Body of pancreas (tissue), 4 donors: ENCODE data around the gene CLIP4. TPM values are rescaled to one million over a fixed set of nuclear protein-coding genes. Genes with fewer than 3 reads are reported as not detected.

Source experiments
- ATAC-seq: fragments of 150-250 bp; one replicate; pipeline ENCODE4 v1.9.1; 2016
- DNase-seq, 4 donors: peaks; one replicate each; pipeline ENCODE4 v3.0.0-alpha.2; 2019
- H3K27ac ChIP-seq, 4 donors: fragments of 200-600 bp; sonication (generic); 1 replicate in 3 of 4; 2 replicates in 1 of 4; pipeline versions ENCODE4 v1.5.1 to v1.6.1; 2016 to 2019; ENCODE audit warnings: mild to moderate bottlenecking in 1 of 4, mixed read lengths in 1 of 4, moderate library complexity in 1 of 4
- H3K27me3 ChIP-seq, 2 donors: fragments of 200-600 bp; sonication (generic); one replicate each; pipeline ENCODE4 v1.6.0; 2016; ENCODE audit warnings: mild to moderate bottlenecking in 1 of 2
- H3K36me3 ChIP-seq, 2 donors: fragments of 200-600 bp; sonication (generic); replicated peaks in 1 of 2; 2 replicates each; pipeline ENCODE4 v1.5.1; 2016; ENCODE audit warnings: low read depth in 2 of 2; ENCODE audit not compliant: insufficient read depth in 1 of 2
- H3K4me1 ChIP-seq: fragments of 200-600 bp; sonication (generic); one replicate; pipeline ENCODE4 v1.6.0; 2016
- H3K4me3 ChIP-seq, 2 donors: fragments of 200-600 bp; sonication (generic); 1 replicate in 1 of 2; 2 replicates in 1 of 2; pipeline ENCODE4 v1.5.1; 2016 to 2019
- H3K9me3 ChIP-seq, 3 donors: fragments of 200-600 bp; sonication (generic); 1 replicate in 2 of 3; 2 replicates in 1 of 3; pipeline ENCODE4 v1.5.1; 2016
- CTCF ChIP-seq, 7 experiments: fragments of 450-650 bp in 4 of 7; fragments of 200-600 bp in 3 of 7; sonication (generic) in 3 of 7; IDR thresholded peaks; one replicate each; pipeline ENCODE4 v1.5.1; 2016 to 2019; ENCODE audit warnings: antibody characterized with exemption in 7 of 7
- POLR2A ChIP-seq, 3 donors: fragments of 450-650 bp; IDR thresholded peaks; one replicate each; pipeline ENCODE4 v1.6.1; 2016; ENCODE audit warnings: antibody characterized with exemption in 3 of 3, mild to moderate bottlenecking in 2 of 3
- WGBS, 2 donors: methylation state at CpG; one replicate each; pipeline ENCODE4 v1.1.5; 2017; 5-methylcytosine and 5-hydroxymethylcytosine counted together
- intact Hi-C: fragments of 100-400 bp; cut with DNase I; formaldehyde crosslinking; loops from one replicate; pipeline ENCODE4 v1.15.1; 2023
- total RNA-seq, 2 donors: library from RNA; depleted of rRNA; stranded (reverse); fragments of >200 nt; gene quantifications; one replicate each; pipeline ENCODE4 v1.1.0, GENCODE V29; 2016

CLIP4 gene
- 10 to 100 TPM; 17.5 to 19.7 TPM for total RNA-seq

- H3K27me3 ChIP-seq, result no peaks in the 10 kb centered on the region
- no peaks in the 10 kb centered on the region for H3K36me3 ChIP-seq
- TF ChIP-seq POLR2A (IDR thresholded peaks at IDR 0.05), result peak; percentile 22 to 37 (median 32)
- no peak for TF ChIP-seq CTCF (IDR thresholded peaks at IDR 0.05)
- peaks cover 32% of the 10 kb centered on the region for H3K4me1 ChIP-seq
- 8 to 17% methylated on average over 11 to 34 of the region's 76 CpGs for WGBS, 2 donors
- DNase-seq (peak; percentile 36 to 61 (median 50)), ATAC-seq (peak; percentile 76)
- intact Hi-C loops, result no loop called here
- no peaks in the 10 kb centered on the region for H3K9me3 ChIP-seq
- H3K4me3 ChIP-seq, result peak within 1 kb of the TSS; percentile 50 to 63
- H3K27ac ChIP-seq, result peak within 1 kb of the TSS; percentile 70 to 80 (median 75)
Observed at GRCh38 chr2:29114946-29115609, at the start of gene CLIP4. Gene CLIP4 (plus strand): TSS chr2:29115415. CDS start chr2:29121389, 5,974 bp downstream.

GRCh38 chr2:29066271-29066860 lies 48.8 kb upstream of the CLIP4 start:
- no peak for TF ChIP-seq POLR2A (IDR thresholded peaks at IDR 0.05)
- no peak for TF ChIP-seq CTCF (IDR thresholded peaks at IDR 0.05)
- Histone ChIP-seq H3K9me3 (no peaks in the 10 kb centered on the region), H3K4me3 (no peak overlapping the region), H3K4me1 (peaks cover 26% of the 10 kb centered on the region), H3K27me3 (no peaks in the 10 kb centered on the region), H3K27ac (peak overlapping the region in 1 of 4 donors; percentile 35), H3K36me3 (no peaks in the 10 kb centered on the region)
- WGBS, 2 donors, result 67 to 79% methylated on average over 6 to 8 of the region's 8 CpGs
- no peak for ATAC-seq
- intact Hi-C loops, result no loop called here
- DNase-seq, result peak in 3 of 4 donors; percentile 33 to 50 (median 41)

- no peak overlapping the region for H3K4me3 ChIP-seq
- H3K4me1 ChIP-seq, result peaks cover 26% of the 10 kb centered on the region
- H3K27me3 ChIP-seq, result no peaks in the 10 kb centered on the region
- H3K27ac ChIP-seq, result peak overlapping the region; percentile 11 to 39 (median 34)
- ATAC-seq (peak; percentile 80), DNase-seq (peak; percentile 73 to 91 (median 86))
- no peak for TF ChIP-seq CTCF (IDR thresholded peaks at IDR 0.05)
- TF ChIP-seq POLR2A (IDR thresholded peaks at IDR 0.05), result no peak
- WGBS, 2 donors, result 19 to 39% methylated on average over 4 to 7 of the region's 7 CpGs
- no peaks in the 10 kb centered on the region for H3K36me3 ChIP-seq
- H3K9me3 ChIP-seq, result no peaks in the 10 kb centered on the region
- intact Hi-C loops, result no loop called here
Observed at GRCh38 chr2:29066997-29067605, 48.1 kb upstream of the CLIP4 start.

- ATAC-seq, result no peak
- no peaks in the 10 kb centered on the region for H3K27me3 ChIP-seq
- no peak overlapping the region for H3K4me3 ChIP-seq
- no peaks in the 10 kb centered on the region for H3K36me3 ChIP-seq
- TF ChIP-seq CTCF (IDR thresholded peaks at IDR 0.05), result no peak
- no peak for TF ChIP-seq POLR2A (IDR thresholded peaks at IDR 0.05)
- H3K9me3 ChIP-seq, result no peaks in the 10 kb centered on the region
- no peak overlapping the region for H3K27ac ChIP-seq
- DNase-seq, result no peak
- peaks cover 16% of the 10 kb centered on the region for H3K4me1 ChIP-seq
- intact Hi-C loops, result no loop called here
- 82 to 93% methylated on average over 7 of the region's 7 CpGs for WGBS, 2 donors
Observed at GRCh38 chr2:29068513-29068912, 46.7 kb upstream of the CLIP4 start.
